NCI-H2171 treated with DMSO at 0.1 percent for 48 hours (cell line): ENCODE data around the gene LRRC30.
"Not testable (repeated sequence)": the region's sequence is repeated elsewhere in the genome, so short reads cannot be mapped to it uniquely, and the experiment has no call there.

Experiments
- DNase-seq: peaks from one replicate; lab custom pipeline; 2025; lab: John Stamatoyannopoulos, UW

Gene LRRC30

GRCh38 chr18:7230626-7231349 is at the start of gene LRRC30:
LRRC30 (plus strand) TSS chr18:7231089; CDS start chr18:7231139, 50 bp downstream.
- peak; percentile 95 for DNase-seq

- DNase-seq: no peak
Observed at GRCh38 chr18:7185701-7186100, 45.2 kb upstream of the LRRC30 start.

GRCh38 chr18:7190547-7191156 is 40.2 kb upstream of the LRRC30 start:
- peak; percentile 17 for DNase-seq

GRCh38 chr18:7191736-7192135 is 39.2 kb upstream of the LRRC30 start:
- no peak for DNase-seq

GRCh38 chr18:7195266-7195665 is 35.6 kb upstream of the LRRC30 start:
- DNase-seq: peak; percentile 6

- no peak for DNase-seq
Observed at GRCh38 chr18:7196421-7196820, 34.5 kb upstream of the LRRC30 start.

- no peak for DNase-seq
Observed at GRCh38 chr18:7197854-7198253, 33.0 kb upstream of the LRRC30 start.

- DNase-seq: no peak
Observed at GRCh38 chr18:7198326-7198725, 32.6 kb upstream of the LRRC30 start.

GRCh38 chr18:7201096-7201495 is 29.8 kb upstream of the LRRC30 start:
- DNase-seq: no peak

- peak; percentile 72 for DNase-seq
Observed at GRCh38 chr18:7202169-7202568, 28.7 kb upstream of the LRRC30 start.

GRCh38 chr18:7203601-7204000 is 27.3 kb upstream of the LRRC30 start:
- DNase-seq: not testable (repeated sequence)

GRCh38 chr18:7205346-7205745 is 25.5 kb upstream of the LRRC30 start:
- DNase-seq: no peak

GRCh38 chr18:7206217-7206616 is 24.7 kb upstream of the LRRC30 start:
- peak; percentile 21 for DNase-seq

GRCh38 chr18:7207366-7207915 is 23.4 kb upstream of the LRRC30 start:
- no peak for DNase-seq

GRCh38 chr18:7221424-7222155 is 9.3 kb upstream of the LRRC30 start:
- peak; percentile 88 for DNase-seq

- no peak for DNase-seq
Observed at GRCh38 chr18:7224198-7224597, 6.7 kb upstream of the LRRC30 start.

- DNase-seq: no peak
Observed at GRCh38 chr18:7232218-7232617, 1.3 kb downstream of the LRRC30 start.

GRCh38 chr18:7233134-7233810 is 2.4 kb downstream of the LRRC30 start:
- peak; percentile 60 for DNase-seq

GRCh38 chr18:7234091-7234490 is 3.2 kb downstream of the LRRC30 start:
- DNase-seq: no peak

- DNase-seq: no peak
Observed at GRCh38 chr18:7234956-7235355, 4.1 kb downstream of the LRRC30 start.

- DNase-seq: no peak
Observed at GRCh38 chr18:7236072-7236471, 5.2 kb downstream of the LRRC30 start.

- DNase-seq: no peak
Observed at GRCh38 chr18:7236933-7237332, 6.0 kb downstream of the LRRC30 start.
